B cell (primary cell): ENCODE data around the gene CASP1. TPM values are rescaled to one million over a fixed set of nuclear protein-coding genes. Genes with fewer than 3 reads are reported as not detected.

Experiments
- ATAC-seq: fragments of 200-7000 bp; cut with Tn5 transposase; one replicate; pipeline ENCODE4 v1.10.0; 2021; ENCODE audit warnings: low read depth, mild to moderate bottlenecking, moderate number of reproducible peaks, moderate library complexity
- CTCF ChIA-PET: fragments of 350-600 bp; sonication (Branson Sonifier 250); formaldehyde crosslinking; loops from one replicate; lab custom pipeline; 2021; ENCODE audit warnings: antibody characterized with exemption, inconsistent platforms; lab: Charles Lee
- POLR2A ChIA-PET: fragments of 350-600 bp; sonication (Branson Sonifier 250); formaldehyde crosslinking; loops from one replicate; lab custom pipeline; 2021; ENCODE audit warnings: antibody characterized with exemption; lab: Charles Lee
- DNase-seq: peaks from one replicate; pipeline ENCODE4 v3.0.0; 2013
- H2AFZ ChIP-seq: 2 replicates; pipeline ENCODE4 v1.6.1; 2012; ENCODE audit warnings: mild to moderate bottlenecking, low read depth, low read length; ENCODE audit not compliant: insufficient read depth, poor library complexity, severe bottlenecking
- H3K27ac ChIP-seq, 2 donors: 1 replicate in 1 of 2; 2 replicates in 1 of 2; pipeline ENCODE4 v1.5.1; 2012 to 2013; ENCODE audit warnings: low read length in 2 of 2, mild to moderate bottlenecking in 2 of 2, moderate library complexity in 1 of 2
- H3K27me3 ChIP-seq, 4 experiments: fragments of 200-600 bp in 1 of 4; sonication (generic) in 1 of 4; replicated peaks in 1 of 4; 1 replicate in 2 of 4; 2 replicates in 2 of 4; pipeline versions ENCODE4 v1.6.1 to v1.7.0; 2013 to 2016; ENCODE audit warnings: low read length in 3 of 4, mild to moderate bottlenecking in 2 of 4, mixed read lengths in 1 of 4, moderate library complexity in 1 of 4; ENCODE audit not compliant: insufficient read depth in 4 of 4, control insufficient read depth in 3 of 4; ENCODE audit errors: control extremely low read depth in 1 of 4
- H3K36me3 ChIP-seq, 2 experiments: replicated peaks in 1 of 2; 1 replicate in 1 of 2; 2 replicates in 1 of 2; pipeline versions ENCODE4 v1.6.1 to v1.7.1; 2013; ENCODE audit warnings: low read length in 1 of 2; ENCODE audit not compliant: insufficient read depth in 2 of 2, control insufficient read depth in 1 of 2; ENCODE audit errors: control extremely low read depth in 1 of 2, extremely low read depth in 1 of 2
- H3K4me1 ChIP-seq, 2 donors: fragments of 200-600 bp in 1 of 2; sonication (generic) in 1 of 2; 1 replicate in 1 of 2; 2 replicates in 1 of 2; pipeline versions ENCODE4 v1.5.1 to v1.6.1; 2013 to 2017; ENCODE audit warnings: low read length in 2 of 2; ENCODE audit not compliant: control insufficient read depth in 2 of 2, insufficient read depth in 2 of 2
- H3K4me2 ChIP-seq: replicated peaks from 2 replicates; pipeline ENCODE3; 2012; ENCODE audit warnings: mild to moderate bottlenecking, low read depth, low read length; ENCODE audit not compliant: poor library complexity, severe bottlenecking
- H3K4me3 ChIP-seq, 5 experiments: fragments of 200-600 bp in 1 of 5; sonication (generic) in 1 of 5; 1 replicate in 3 of 5; 2 replicates in 2 of 5; pipeline versions ENCODE4 v1.5.1 to v1.7.0; 2011 to 2016; ENCODE audit warnings: low read length in 4 of 5, mild to moderate bottlenecking in 4 of 5, low read depth in 2 of 5, control low read depth in 1 of 5, moderate library complexity in 1 of 5; ENCODE audit not compliant: insufficient read depth in 1 of 5; ENCODE audit errors: control extremely low read depth in 1 of 5, extremely low read depth in 1 of 5
- H3K79me2 ChIP-seq: fragments of 200-600 bp; sonication (generic); one replicate; pipeline ENCODE4 v1.6.0; 2016; ENCODE audit warnings: low read length; ENCODE audit not compliant: control insufficient read depth, insufficient read depth
- H3K9ac ChIP-seq: fragments of 200-600 bp; sonication (generic); 2 replicates; pipeline ENCODE4 v1.6.1; 2017; ENCODE audit warnings: mild to moderate bottlenecking, low read length, moderate library complexity
- H3K9me3 ChIP-seq, 3 donors: one replicate each; pipeline versions ENCODE4 v1.6.1 to v1.7.1; 2013; ENCODE audit warnings: low read length in 2 of 3; ENCODE audit not compliant: control insufficient read depth in 2 of 3, insufficient read depth in 1 of 3; ENCODE audit errors: control extremely low read depth in 1 of 3
- H4K20me1 ChIP-seq: 2 replicates; pipeline ENCODE4 v1.6.0; 2012; ENCODE audit warnings: mild to moderate bottlenecking, low read length; ENCODE audit not compliant: insufficient read depth, control insufficient read depth, poor library complexity, severe bottlenecking
- H3K27ac Mint-ChIP-seq: one replicate; pipeline ENCODE4 v1.8.0; 2021; ENCODE audit warnings: mixed read lengths
- H3K27me3 Mint-ChIP-seq: one replicate; pipeline ENCODE4 v1.8.0; 2021; ENCODE audit warnings: mixed read lengths
- H3K4me1 Mint-ChIP-seq: one replicate; pipeline ENCODE4 v1.8.0; 2021; ENCODE audit warnings: mixed read lengths
- H3K4me3 Mint-ChIP-seq: one replicate; pipeline ENCODE4 v1.8.0; 2021; ENCODE audit warnings: mixed read lengths
- H3K9me3 Mint-ChIP-seq: one replicate; pipeline ENCODE4 v1.8.0; 2022; ENCODE audit warnings: mixed read lengths; ENCODE audit not compliant: insufficient read depth
- EZH2 ChIP-seq: IDR thresholded peaks from 2 replicates; pipeline ENCODE4 v1.6.1; 2012; ENCODE audit warnings: borderline replicate concordance, low read depth, mild to moderate bottlenecking, moderate library complexity, low read length; ENCODE audit not compliant: insufficient read depth, poor library complexity, severe bottlenecking
- WGBS: methylation state at CpG from one replicate; pipeline ENCODE4 v1.1.5; 2013; ENCODE audit warnings: missing lambda C conversion rate; ENCODE audit not compliant: insufficient coverage; 5-methylcytosine and 5-hydroxymethylcytosine counted together
- intact Hi-C: fragments of 100-400 bp; cut with micrococcal nuclease; formaldehyde crosslinking; loops from one replicate; pipeline ENCODE4 v1.10.0; 2022
- polyA plus RNA-seq: library from polyadenylated mRNA; depleted of rRNA; stranded (reverse); fragments of >200 nt; gene quantifications from 2 replicates; pipeline ENCODE4 v1.2.3, GENCODE V29; 2012
- total RNA-seq, 2 donors: library from RNA; stranded (reverse); fragments of 120-200 nt in 1 of 2; gene quantifications; 1 replicate in 1 of 2; 2 replicates in 1 of 2; pipeline versions ENCODE4 v1.2.3 to v1.2.4, GENCODE V29; 2013 to 2022
- TF ChIP-seq, protein P1 (sequence below): fragments of 200-600 bp; IDR thresholded peaks from one replicate; pipeline ENCODE4 v1.8.0; 2022; ENCODE audit warnings: antibody characterized with exemption, mild to moderate bottlenecking

The CASP1 gene
- total and polyA plus RNA-seq, 2 donors (not counting 1 experiment from before 2014, with no cell fraction given) = 28.4 to 31.9 TPM

DNA sequence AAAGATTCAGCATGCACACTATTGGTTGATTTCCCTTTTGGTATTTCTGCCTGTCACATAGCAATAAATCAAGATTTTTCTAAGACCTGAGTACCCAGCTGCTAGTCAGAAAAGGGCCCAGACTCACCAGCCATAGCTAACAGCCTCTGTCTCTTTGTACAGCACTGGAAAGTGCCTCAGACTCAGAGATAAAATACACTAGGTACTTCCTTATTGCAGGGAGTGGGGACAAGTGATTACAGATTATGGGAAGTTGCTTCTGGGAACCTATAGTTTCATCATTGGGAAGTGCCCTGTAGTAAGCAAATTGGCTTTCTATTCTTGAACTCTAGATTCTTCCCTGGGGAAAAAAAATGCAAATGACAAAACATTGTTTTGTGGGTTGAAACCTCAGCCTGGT, 11.9 kb downstream of the CASP1 start, which contains the start of gene CASP5:
TSS of gene CASP5 (minus strand) at position 166 of the 400 bp plus-strand sequence. CDS start at position 134, 32 bp downstream.
- Histone ChIP-seq H3K9me3 (no peaks in the 10 kb centered on the region), H3K79me2 (no peaks in the 10 kb centered on the region), H3K27me3 (no peaks in the 10 kb centered on the region), H3K36me3 (peaks cover 10 to 22% of the 10 kb centered on the region in 2 experiments), H3K27ac (peak within 1 kb of the TSS in 1 of 2 donors; percentile 40), H3K4me1 (peaks cover 11 to 21% of the 10 kb centered on the region in 2 donors), H3K4me2 (peak within 1 kb of the TSS; percentile 39), H3K9ac (no peak within 1 kb of the TSS), H3K4me3 (no peak within 1 kb of the TSS), H4K20me1 (no peaks in the 10 kb centered on the region), H2AFZ (no peak within 1 kb of the TSS)
- no peaks in the 10 kb centered on the region for H3K27me3 Mint-ChIP-seq
- peak; percentile 24 for ATAC-seq
- peak within 1 kb of the TSS; percentile 23 for H3K27ac Mint-ChIP-seq
- ChIA-PET CTCF (no interaction called here), POLR2A (interaction anchor here (0.8 kb wide), 1 partner anchor 11 kb away, joined by 3 read pairs; no protein-coding TSS in a partner anchor)
- peak within 1 kb of the TSS; percentile 6 for H3K4me3 Mint-ChIP-seq
- H3K9me3 Mint-ChIP-seq = no peaks in the 10 kb centered on the region
- peaks cover 31% of the 10 kb centered on the region for H3K4me1 Mint-ChIP-seq
- DNase-seq = no peak
- intact Hi-C loops = no loop called here
- TF ChIP-seq, protein P1, sequence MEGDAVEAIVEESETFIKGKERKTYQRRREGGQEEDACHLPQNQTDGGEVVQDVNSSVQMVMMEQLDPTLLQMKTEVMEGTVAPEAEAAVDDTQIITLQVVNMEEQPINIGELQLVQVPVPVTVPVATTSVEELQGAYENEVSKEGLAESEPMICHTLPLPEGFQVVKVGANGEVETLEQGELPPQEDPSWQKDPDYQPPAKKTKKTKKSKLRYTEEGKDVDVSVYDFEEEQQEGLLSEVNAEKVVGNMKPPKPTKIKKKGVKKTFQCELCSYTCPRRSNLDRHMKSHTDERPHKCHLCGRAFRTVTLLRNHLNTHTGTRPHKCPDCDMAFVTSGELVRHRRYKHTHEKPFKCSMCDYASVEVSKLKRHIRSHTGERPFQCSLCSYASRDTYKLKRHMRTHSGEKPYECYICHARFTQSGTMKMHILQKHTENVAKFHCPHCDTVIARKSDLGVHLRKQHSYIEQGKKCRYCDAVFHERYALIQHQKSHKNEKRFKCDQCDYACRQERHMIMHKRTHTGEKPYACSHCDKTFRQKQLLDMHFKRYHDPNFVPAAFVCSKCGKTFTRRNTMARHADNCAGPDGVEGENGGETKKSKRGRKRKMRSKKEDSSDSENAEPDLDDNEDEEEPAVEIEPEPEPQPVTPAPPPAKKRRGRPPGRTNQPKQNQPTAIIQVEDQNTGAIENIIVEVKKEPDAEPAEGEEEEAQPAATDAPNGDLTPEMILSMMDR = no peak
- TF ChIP-seq EZH2 = no peak

DNA sequence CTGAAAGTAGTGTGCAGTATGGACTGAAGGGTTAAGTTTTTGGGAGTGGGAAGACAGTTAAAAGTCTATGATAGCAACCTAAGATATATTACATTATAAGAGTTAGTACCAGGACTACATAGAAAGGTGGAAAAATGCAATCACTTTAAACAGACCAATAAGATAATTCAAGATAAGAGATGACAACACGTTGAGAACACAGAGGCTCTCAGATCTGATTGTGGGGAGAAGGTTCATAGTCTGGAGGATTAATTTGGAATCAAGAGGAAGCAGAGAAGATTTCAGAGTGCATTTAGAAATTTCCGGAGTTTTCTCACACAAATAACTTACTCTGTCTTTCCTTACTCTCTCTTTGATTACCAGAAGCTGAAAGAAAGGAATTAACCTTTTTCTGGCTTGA, 12.4 kb downstream of the CASP1 start:
- Histone ChIP-seq H3K4me3 (no peak overlapping the region), H3K27me3 (no peaks in the 10 kb centered on the region), H3K4me2 (peak overlapping the region; percentile 39), H4K20me1 (no peaks in the 10 kb centered on the region), H3K79me2 (no peaks in the 10 kb centered on the region), H3K27ac (peak overlapping the region in 1 of 2 donors; percentile 40), H3K9ac (no peak overlapping the region), H3K4me1 (peaks cover 11 to 17% of the 10 kb centered on the region in 2 donors), H3K36me3 (peaks cover 6 to 20% of the 10 kb centered on the region in 2 experiments), H2AFZ (no peak overlapping the region), H3K9me3 (no peaks in the 10 kb centered on the region)
- H3K4me3 Mint-ChIP-seq = no peak overlapping the region
- H3K4me1 Mint-ChIP-seq = peaks cover 27% of the 10 kb centered on the region
- no peaks in the 10 kb centered on the region for H3K9me3 Mint-ChIP-seq
- ChIA-PET POLR2A (interaction anchor here (0.8 kb wide), 1 partner anchor 11 kb away, joined by 3 read pairs; no protein-coding TSS in a partner anchor), CTCF (no interaction called here)
- H3K27ac Mint-ChIP-seq = peak overlapping the region; percentile 23
- H3K27me3 Mint-ChIP-seq = no peaks in the 10 kb centered on the region
- intact Hi-C loops = no loop called here
- ATAC-seq = no peak
- no peak for TF ChIP-seq EZH2
- TF ChIP-seq, protein P1 = no peak
- no peak for DNase-seq
- WGBS = no CpG with 5 or more reads among the region's 2 CpGs
